RKO (cell line): ENCODE data around the gene KIF23.

Experiments used
- DNase-seq: peaks from one replicate; pipeline ENCODE4 v3.0.0-alpha.2; 2016; ENCODE audit warnings: low spot score

KIF23 gene

DNA sequence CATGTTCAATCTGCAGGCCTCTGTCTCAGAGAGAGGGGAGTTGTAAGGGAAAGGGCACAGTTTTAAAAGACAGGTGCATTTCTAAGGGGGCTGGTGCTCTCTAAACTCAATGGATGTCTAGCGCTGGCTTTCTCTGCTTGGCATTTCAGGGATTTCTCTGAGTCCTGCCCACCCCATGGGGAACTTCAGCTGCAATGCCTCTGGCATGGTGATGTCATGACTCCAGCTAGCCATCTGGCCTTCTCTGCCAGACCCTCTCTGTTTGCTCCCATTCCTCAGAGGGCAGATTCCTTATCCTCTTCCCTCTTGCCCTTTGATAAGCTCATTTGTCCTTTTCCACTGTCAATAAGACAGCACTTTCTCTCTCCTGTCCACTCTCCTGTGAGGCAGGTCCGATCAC is 79.3 kb downstream of the KIF23 start:
- no peak for DNase-seq

DNA sequence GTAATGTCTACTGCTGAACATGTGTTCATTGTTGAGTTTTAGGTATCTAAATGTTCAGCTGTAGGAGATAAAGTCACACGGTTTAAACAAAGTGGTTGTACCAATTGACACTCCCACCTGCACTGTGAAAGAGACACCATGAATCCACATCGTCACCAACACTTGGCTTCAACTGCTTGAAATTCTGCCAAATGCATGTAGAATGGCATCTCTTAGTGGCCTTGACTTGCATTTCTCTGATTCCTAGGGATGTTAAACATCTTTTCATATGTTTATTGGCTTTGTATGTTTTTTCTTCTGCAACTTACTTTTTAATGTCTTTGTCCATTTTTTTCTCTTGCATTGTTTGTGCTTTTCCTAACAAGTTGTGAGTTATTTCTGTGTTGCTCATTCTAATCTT is 81.9 kb downstream of the KIF23 start:
- DNase-seq = no peak

DNA sequence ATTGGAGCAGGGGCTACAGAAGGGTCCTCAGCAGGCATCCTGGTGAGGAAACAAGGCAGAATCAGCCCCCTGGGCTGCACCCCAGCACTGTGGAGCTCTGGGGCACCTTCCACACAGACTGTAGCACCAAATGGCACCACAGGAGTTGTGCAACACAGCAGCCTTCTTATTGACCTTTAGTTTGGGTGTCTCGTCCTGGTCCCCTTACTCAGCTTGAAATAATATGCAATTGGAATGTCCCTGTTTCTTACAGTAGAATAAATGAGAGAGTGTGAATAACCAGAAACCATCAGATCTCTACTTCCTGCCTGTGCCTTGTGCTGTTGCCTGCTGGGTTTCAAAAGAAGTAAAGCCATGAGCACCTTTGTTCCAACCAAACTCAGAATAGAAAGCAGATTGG is 82.9 kb downstream of the KIF23 start:
- DNase-seq = no peak

DNA sequence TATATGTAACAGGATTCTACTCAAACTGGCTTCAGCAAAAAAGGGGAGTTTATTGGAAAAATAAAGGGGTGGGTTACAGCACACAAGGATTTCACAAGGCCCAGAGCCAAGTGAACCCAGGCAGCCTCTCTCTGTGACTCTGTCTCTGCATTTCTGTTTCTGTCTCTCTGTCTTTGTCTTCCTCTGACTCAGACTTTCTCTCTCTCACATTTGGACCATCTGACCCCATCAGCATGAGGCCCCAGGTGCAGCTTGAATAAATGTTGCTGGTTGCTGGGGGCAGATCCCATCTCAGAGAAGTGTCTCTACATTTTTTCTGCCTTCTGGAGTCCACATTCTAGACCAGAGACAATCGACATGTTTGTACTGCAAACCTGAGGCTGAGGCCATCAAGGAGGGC is 83.5 kb downstream of the KIF23 start:
- no peak for DNase-seq
